HL-60 (cell line): ENCODE measurements around the gene ZFYVE27.
A peak's percentile ranks its signal among the peaks of the same experiment; 100 is the strongest.

Source experiments
- DNase-seq, 2 experiments: peaks; one replicate each; pipeline ENCODE4 v3.0.0-alpha.2; 2010 to 2020; ENCODE audit warnings: low read depth in 1 of 2, low spot score in 1 of 2
- H3K27ac ChIP-seq: fragments of 250-450 bp; sonication (Bioruptor Pico); replicated peaks from 2 replicates; pipeline ENCODE4 v1.5.1; 2020; ENCODE audit warnings: mild to moderate bottlenecking, moderate library complexity
- H3K27me3 ChIP-seq: fragments of 250-450 bp; sonication (Bioruptor Pico); 2 replicates; pipeline ENCODE4 v1.5.1; 2021; ENCODE audit warnings: mild to moderate bottlenecking, moderate library complexity; ENCODE audit not compliant: insufficient read depth, poor library complexity, severe bottlenecking
- H3K4me3 ChIP-seq: replicated peaks from 2 replicates; pipeline ENCODE4 v1.5.1; 2011; ENCODE audit warnings: mild to moderate bottlenecking, control low read depth, low read length; ENCODE audit not compliant: insufficient read depth
- GABPA ChIP-seq: IDR thresholded peaks from 2 replicates; pipeline ENCODE4 v1.6.1; 2012; ENCODE audit warnings: low read depth
- POLR2AphosphoS5 ChIP-seq: IDR thresholded peaks from 2 replicates; pipeline ENCODE4 v1.6.1; 2012; ENCODE audit warnings: low read depth
- SPI1 ChIP-seq: IDR thresholded peaks from 2 replicates; pipeline ENCODE4 v1.6.1; 2012; ENCODE audit warnings: low read depth, mild to moderate bottlenecking, borderline replicate concordance
- TF ChIP-seq, protein P1 (sequence below): IDR thresholded peaks from 2 replicates; pipeline ENCODE4 v1.6.1; 2012; ENCODE audit warnings: low read depth; ENCODE audit not compliant: insufficient replicate concordance
- TF ChIP-seq, protein P2 (sequence below): IDR thresholded peaks from one replicate; pipeline ENCODE4 v1.5.1; 2011; ENCODE audit warnings: low read length, control low read depth, inconsistent platforms; ENCODE audit not compliant: insufficient read depth

Gene ZFYVE27

DNA sequence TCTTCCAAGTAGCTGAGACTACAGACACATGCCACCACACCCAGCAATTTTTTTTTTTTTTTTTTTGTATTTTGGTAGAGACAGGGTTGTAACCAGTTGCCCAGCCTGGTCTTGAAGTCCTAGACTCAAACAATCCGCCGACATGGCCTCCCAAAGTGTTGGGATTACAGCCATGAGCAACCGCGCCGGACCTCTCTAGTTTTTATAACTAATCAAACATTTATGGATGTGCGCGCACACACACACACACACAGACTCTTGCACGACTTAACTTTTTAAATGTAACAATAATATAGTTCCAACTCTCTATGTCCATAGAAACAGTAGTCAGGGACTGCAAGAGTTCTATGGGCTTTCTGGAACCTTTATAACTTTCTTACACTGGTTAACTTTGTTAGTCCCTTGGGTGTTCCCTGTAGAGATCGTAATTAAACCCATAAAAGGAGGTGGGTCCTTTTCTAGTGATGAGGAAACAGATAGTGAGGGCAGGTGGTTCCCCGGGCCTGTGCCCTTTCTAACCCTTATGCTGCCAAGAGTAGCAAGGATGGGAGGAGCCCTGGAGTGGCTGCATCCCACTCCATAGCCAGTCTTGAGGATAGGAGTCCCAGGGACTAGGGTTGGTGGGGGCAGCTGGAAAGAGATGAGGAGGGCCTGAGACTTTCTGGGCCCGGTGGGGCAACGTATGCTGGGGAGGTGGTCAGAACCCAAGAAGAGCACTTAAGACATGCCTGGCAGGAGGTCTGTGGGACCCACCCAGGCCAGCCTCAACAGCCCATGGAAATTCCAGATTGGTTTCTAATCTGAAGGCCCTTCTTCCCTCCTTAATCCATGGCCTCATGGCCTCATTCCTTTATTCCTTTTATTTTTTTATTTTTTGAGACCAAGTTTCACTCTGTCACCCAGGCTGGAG, 14.8 kb upstream of the ZFYVE27 start:
- Histone ChIP-seq H3K27me3 (no peaks in the 10 kb centered on the region), H3K27ac (no peak overlapping the region), H3K4me3 (no peak overlapping the region)
- no peak for TF ChIP-seq GABPA
- TF ChIP-seq, protein P1, sequence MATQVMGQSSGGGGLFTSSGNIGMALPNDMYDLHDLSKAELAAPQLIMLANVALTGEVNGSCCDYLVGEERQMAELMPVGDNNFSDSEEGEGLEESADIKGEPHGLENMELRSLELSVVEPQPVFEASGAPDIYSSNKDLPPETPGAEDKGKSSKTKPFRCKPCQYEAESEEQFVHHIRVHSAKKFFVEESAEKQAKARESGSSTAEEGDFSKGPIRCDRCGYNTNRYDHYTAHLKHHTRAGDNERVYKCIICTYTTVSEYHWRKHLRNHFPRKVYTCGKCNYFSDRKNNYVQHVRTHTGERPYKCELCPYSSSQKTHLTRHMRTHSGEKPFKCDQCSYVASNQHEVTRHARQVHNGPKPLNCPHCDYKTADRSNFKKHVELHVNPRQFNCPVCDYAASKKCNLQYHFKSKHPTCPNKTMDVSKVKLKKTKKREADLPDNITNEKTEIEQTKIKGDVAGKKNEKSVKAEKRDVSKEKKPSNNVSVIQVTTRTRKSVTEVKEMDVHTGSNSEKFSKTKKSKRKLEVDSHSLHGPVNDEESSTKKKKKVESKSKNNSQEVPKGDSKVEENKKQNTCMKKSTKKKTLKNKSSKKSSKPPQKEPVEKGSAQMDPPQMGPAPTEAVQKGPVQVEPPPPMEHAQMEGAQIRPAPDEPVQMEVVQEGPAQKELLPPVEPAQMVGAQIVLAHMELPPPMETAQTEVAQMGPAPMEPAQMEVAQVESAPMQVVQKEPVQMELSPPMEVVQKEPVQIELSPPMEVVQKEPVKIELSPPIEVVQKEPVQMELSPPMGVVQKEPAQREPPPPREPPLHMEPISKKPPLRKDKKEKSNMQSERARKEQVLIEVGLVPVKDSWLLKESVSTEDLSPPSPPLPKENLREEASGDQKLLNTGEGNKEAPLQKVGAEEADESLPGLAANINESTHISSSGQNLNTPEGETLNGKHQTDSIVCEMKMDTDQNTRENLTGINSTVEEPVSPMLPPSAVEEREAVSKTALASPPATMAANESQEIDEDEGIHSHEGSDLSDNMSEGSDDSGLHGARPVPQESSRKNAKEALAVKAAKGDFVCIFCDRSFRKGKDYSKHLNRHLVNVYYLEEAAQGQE, result no peak
- no peak for TF ChIP-seq SPI1
- TF ChIP-seq POLR2AphosphoS5, result no peak
- TF ChIP-seq, protein P2, sequence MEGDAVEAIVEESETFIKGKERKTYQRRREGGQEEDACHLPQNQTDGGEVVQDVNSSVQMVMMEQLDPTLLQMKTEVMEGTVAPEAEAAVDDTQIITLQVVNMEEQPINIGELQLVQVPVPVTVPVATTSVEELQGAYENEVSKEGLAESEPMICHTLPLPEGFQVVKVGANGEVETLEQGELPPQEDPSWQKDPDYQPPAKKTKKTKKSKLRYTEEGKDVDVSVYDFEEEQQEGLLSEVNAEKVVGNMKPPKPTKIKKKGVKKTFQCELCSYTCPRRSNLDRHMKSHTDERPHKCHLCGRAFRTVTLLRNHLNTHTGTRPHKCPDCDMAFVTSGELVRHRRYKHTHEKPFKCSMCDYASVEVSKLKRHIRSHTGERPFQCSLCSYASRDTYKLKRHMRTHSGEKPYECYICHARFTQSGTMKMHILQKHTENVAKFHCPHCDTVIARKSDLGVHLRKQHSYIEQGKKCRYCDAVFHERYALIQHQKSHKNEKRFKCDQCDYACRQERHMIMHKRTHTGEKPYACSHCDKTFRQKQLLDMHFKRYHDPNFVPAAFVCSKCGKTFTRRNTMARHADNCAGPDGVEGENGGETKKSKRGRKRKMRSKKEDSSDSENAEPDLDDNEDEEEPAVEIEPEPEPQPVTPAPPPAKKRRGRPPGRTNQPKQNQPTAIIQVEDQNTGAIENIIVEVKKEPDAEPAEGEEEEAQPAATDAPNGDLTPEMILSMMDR, result no peak
- DNase-seq, result no peak

DNA sequence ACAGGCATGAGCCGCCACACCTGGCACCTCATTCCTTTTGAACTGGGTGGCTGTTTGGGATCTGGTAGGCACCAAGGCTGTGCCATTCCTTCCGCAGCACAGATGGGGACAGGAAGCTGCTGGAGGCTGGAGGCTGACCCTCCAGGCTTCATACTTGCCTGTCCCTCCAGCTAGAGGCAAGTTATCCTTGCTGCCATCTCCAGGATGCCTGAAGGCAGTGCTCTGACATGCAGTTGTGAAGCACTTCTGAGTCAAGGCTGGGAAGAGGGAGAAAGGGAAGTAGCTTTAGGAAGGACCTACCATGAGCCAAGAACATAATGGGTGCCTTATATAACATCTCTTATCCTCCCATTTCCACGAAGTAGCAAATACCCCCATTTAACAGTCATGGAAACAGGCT, 13.9 kb upstream of the ZFYVE27 start:
- TF ChIP-seq POLR2AphosphoS5, result no peak
- TF ChIP-seq, protein P1, result no peak
- no peak for TF ChIP-seq SPI1
- TF ChIP-seq, protein P2, result no peak
- TF ChIP-seq GABPA, result no peak

GRCh38 chr10:97724341-97724941, 12.5 kb upstream of the ZFYVE27 start:
- TF ChIP-seq SPI1 (no peak), POLR2AphosphoS5 (no peak), GABPA (no peak)
- TF ChIP-seq, protein P2, result no peak
- TF ChIP-seq, protein P1, result no peak
- H3K4me3 ChIP-seq, result no peak overlapping the region
- H3K27ac ChIP-seq, result no peak overlapping the region
- no peaks in the 10 kb centered on the region for H3K27me3 ChIP-seq
- DNase-seq, result peak in 1 of 2 experiments; percentile 76

More for the DNA sequence above, 13.9 kb upstream of the ZFYVE27 start:
- no peak overlapping the region for H3K4me3 ChIP-seq
- no peak for DNase-seq
- no peak overlapping the region for H3K27ac ChIP-seq
- no peaks in the 10 kb centered on the region for H3K27me3 ChIP-seq
